ENCODE measurements around the gene TMEM176A.

The TMEM176A gene

DNA sequence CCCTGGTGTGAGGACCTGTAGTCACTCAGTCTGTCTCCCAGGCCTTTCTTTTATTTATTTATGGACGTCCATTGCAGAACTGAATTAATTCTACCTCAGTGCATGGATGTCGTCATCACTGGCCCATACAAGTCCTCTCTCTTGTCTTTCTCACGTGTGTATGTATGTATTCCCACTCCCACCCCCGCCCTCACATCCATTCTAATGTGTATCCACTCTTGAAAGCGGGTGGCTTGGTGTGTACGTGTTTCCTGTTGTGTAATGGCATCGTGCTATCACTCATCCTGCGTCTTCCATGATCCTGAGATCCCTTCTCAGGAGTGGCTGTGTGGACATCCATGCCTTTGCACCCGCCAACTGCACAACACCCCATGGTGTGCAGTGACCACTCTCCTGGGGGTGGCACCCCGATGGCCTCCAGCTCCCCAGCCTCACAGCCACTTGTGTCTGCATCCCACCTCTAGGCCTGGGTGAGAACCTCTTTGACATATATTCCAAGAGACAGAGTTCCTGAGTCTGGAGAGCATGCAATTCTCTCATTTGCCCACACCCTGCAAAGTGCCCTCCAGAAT lies 48.7 kb downstream of the TMEM176A start:
- no peak for DNase-seq (ENCODE audit: extremely low spot score)
- TF ChIP-seq, protein P1, sequence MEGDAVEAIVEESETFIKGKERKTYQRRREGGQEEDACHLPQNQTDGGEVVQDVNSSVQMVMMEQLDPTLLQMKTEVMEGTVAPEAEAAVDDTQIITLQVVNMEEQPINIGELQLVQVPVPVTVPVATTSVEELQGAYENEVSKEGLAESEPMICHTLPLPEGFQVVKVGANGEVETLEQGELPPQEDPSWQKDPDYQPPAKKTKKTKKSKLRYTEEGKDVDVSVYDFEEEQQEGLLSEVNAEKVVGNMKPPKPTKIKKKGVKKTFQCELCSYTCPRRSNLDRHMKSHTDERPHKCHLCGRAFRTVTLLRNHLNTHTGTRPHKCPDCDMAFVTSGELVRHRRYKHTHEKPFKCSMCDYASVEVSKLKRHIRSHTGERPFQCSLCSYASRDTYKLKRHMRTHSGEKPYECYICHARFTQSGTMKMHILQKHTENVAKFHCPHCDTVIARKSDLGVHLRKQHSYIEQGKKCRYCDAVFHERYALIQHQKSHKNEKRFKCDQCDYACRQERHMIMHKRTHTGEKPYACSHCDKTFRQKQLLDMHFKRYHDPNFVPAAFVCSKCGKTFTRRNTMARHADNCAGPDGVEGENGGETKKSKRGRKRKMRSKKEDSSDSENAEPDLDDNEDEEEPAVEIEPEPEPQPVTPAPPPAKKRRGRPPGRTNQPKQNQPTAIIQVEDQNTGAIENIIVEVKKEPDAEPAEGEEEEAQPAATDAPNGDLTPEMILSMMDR (IDR thresholded peaks at IDR 0.05; ENCODE audit: control extremely low read depth, extremely low read depth, low read depth, missing control alignments) = no peak
- ChIA-PET CTCF (interaction anchor here (1.1 to 1.2 kb wide), 2 partner anchors 29 to 38 kb away, joined by 3 read pairs; no protein-coding TSS in a partner anchor), POLR2A (no interaction called here)

DNA sequence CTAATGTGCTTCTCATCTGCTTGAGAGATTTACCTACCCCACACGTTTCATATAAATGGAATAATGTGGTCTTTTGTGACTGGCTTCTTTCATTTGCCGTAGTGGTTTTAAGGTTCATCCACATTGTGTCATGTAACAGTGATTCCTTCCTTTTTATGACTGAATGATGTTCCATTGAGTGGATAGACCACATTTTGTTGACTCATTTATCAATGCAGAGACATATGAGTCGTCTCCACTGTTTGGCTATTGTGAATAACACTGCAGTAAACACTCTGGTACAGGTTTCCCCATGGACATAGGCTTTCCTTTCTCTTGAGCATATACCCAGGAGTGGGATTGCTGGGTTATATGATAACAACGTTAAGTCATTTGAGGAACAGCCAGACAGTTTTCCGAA lies 49.7 kb downstream of the TMEM176A start:
- ChIA-PET POLR2A (no interaction called here), CTCF (interaction anchor here (1.1 to 1.2 kb wide), 2 partner anchors 28 to 39 kb away, joined by 3 read pairs; no protein-coding TSS in a partner anchor)
- no peak for DNase-seq (ENCODE audit: extremely low spot score)
- TF ChIP-seq, protein P1 (IDR thresholded peaks at IDR 0.05; ENCODE audit: control extremely low read depth, extremely low read depth, low read depth, missing control alignments) = no peak

DNA sequence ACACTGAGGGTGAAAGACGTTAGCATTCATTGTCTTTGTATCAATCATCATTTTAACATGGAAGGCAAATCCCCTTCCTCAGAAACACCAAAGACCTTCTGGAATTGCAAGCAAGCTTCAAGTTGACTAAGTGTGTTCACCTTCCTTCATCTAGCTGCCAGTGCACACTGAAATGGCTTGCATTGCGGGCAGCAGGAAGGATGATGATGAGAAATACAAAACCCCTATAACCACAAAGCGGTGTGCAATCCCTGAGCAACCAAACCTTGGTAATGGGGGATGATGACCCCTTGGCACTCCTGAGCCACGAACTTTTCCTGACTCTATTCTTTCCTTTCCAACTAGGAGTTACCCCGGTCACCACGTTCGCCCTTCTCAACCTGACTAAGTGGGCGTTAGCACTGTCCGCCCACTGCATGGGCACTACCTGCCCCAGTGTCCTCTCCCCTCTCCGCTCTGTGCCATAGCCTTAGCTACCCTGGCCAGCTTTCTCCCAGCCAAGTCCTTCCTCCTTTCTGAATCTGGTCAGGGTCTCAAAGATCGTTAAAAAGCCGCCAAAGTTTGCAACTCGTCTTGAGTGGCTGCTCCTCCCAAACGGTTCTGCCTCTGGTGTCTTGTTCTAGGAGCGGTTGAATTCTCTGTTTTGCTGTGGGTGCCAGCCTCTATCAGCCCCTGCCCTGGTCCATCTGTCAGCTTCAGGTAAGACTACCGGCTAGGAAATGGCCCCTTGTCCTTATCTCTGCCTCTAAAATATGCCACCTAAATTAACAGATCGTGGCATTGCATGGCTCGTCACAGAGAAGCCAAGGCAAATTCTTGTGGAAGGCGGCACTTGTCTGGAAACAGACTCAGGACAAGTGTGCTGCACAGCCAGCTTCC lies 51.2 kb downstream of the TMEM176A start:
- TF ChIP-seq, protein P1 (IDR thresholded peaks at IDR 0.05; ENCODE audit: control extremely low read depth, extremely low read depth, low read depth, missing control alignments) = no peak
- ChIA-PET CTCF (no interaction called here), POLR2A (no interaction called here)
- DNase-seq (ENCODE audit: extremely low spot score) = no peak

DNA sequence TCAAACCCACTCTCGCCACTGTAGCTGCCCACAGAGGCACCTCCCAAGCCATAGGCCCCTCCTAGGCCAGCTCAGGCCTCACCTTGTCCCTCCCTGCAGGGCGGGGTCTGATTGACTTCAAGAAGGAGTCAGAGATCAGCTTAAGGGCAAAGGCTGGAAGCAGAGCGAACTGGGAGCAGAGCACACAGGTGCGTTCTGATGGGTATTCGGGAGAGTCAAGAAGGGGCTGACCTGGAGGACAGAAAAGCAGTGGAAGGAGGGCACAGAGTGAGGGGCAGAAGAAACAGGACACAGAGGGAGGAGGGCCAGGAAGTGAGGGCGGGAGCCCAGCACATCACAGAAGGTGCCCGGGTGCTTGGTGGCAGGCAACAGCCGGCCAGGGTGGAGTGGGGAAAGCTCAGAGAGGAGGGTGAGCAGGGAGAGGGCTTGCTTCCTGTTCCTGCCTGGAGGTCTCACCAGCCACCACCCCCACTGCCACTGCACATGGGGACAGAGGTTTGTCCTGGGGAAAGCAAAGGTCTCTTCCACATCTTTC lies 51.9 kb downstream of the TMEM176A start, which contains the start of gene AOC1:
Gene AOC1, plus strand, starts transcription at position 147 of the 535 bp plus-strand sequence. CDS start 3,954 bp downstream, outside the sequence.
- TF ChIP-seq, protein P1 (IDR thresholded peaks at IDR 0.05; ENCODE audit: control extremely low read depth, extremely low read depth, low read depth, missing control alignments) = no peak
- ChIA-PET POLR2A (no interaction called here), CTCF (no interaction called here)
- DNase-seq (ENCODE audit: extremely low spot score) = no peak

DNA sequence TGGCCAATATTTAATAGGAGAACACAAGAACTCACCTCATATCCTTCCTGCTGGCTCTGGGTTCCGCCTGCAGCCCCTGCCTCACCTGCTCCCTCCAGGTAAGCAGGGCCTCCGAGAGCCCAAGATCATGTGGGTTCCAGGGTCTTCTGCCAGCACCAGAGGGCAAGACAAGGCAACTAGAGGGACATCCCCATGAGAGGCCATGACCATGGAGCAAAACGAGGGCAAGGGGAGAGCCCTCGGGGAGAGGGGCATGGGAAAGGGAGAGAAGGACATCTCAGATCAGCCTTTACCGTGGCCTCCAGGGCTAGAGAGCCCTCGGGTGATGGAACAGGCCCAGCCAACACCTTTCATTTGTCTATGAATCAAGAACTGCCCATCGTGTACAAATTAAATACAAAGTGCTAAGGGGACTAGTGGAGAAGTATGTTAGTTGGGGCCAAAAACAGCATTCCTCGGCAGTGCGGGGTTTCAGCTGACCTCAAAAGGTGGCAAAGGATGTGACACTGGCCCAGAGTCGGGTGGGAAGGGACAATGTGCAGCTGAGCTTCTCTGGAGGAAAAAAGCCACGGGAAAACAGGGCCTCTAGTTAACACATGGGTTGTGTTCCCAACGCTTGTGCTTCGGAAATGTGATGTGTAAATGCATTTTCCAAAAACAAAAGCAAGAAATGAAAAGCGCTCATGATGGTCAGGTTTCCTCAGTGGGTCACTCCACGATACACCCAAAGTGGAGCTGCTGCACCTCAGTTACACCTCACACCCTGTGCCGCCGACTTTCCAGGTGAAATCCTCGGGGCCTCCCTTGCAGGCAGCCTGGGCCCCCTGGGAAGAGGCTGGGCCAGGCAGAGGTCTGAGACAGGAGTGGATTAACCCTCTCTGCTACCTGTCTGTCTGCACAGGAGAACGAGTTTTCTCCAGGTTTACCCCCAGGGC lies 53.8 kb downstream of the TMEM176A start:
- ChIA-PET CTCF (interaction anchor here (1.6 kb wide), 1 partner anchor 270 kb away, joined by 3 read pairs; no protein-coding TSS in a partner anchor), POLR2A (no interaction called here)
- TF ChIP-seq, protein P1 (IDR thresholded peaks at IDR 0.05; ENCODE audit: control extremely low read depth, extremely low read depth, low read depth, missing control alignments) = no peak

More for the DNA sequence above, 53.8 kb downstream of the TMEM176A start:
- DNase-seq (ENCODE audit: extremely low spot score) = no peak
